GM18520 (cell line): Measurements from ENCODE around the gene CSTPP1.
"Not testable (repeated sequence)": the region's sequence is repeated elsewhere in the genome, so short reads cannot be mapped to it uniquely, and the experiment has no call there.

Source experiments
- ATAC-seq: cut with Tn5 transposase; IDR thresholded peaks from one replicate; pipeline ENCODE4 v1.9.1; 2021; ENCODE audit not compliant: unreplicated experiment

Gene CSTPP1

DNA sequence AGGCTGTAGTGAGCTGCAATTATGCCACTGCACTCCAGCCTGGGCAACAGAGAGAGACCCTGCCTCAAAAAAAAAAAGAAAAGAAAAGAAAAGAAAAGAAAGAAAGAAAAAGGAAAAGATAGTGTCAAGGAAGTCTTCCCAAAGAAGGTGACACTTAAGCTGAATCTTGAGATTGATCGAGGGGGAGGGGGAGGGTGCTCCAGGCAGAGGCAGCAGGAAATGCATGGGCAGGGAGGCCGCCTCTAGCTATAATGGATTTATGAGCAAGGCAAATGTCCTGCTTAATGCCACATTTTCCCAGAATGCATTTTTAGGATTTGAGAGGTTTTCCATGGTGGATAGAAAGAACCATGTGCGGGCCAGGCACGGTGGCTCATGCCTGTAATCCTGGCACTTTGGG, 264.5 kb downstream of the CSTPP1 start:
- no peak for ATAC-seq

DNA sequence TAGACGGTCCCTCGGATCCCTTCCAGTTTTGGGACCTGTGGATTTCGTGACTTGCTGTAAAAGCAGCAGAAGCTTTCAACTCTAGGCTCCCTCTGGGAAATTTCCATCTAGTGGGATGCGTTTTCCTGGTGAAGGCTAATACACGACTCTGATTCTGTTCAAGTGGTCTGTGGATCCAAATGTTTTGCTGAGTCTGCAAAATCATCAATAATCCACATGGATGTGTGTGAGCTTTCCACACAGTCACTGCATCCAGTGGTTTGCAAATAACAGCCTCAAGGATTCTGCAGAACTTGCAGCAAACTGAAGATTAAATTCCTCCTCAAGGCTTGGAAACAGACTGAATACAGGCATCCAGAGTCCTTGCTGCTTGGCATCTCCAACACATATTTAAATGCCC, 266.0 kb downstream of the CSTPP1 start:
- no peak for ATAC-seq

DNA sequence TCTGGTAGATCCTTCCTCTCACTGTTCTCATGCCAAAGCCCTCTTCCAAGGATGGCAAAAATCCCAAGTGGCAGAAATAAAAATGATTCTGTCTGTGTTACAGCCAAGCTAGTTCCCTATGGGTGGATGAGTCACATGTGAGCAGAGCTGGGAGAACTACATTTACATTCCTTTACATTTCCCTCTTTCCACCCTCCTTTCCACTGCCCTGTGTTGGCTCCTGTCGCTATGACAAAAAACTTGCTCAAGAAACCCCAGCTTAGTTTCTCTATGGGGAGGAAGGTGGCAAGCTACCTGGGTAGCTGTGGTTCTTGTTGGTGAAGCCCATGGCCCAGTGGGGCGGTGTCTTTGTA, 268.1 kb downstream of the CSTPP1 start:
- no peak for ATAC-seq

DNA sequence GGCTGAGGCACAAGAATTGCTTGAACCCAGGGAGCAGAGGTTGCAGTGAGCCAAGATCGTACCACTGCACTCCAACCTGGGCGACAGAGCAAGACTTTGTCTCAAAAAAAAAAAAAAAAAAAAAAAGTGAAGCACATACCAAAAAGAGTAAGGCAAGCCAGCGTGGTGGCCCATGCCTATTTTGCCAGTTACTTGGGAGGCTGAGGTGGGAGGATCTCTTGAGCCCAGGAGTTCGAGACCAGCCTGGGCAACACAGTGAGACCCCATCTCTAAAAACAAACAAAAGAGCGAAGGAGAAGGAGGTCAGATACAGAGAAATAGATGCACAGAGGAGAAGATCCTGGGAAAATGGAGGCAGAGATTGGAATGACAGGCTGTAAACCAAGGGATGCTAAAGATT, 270.0 kb downstream of the CSTPP1 start:
- not testable (repeated sequence) for ATAC-seq

DNA sequence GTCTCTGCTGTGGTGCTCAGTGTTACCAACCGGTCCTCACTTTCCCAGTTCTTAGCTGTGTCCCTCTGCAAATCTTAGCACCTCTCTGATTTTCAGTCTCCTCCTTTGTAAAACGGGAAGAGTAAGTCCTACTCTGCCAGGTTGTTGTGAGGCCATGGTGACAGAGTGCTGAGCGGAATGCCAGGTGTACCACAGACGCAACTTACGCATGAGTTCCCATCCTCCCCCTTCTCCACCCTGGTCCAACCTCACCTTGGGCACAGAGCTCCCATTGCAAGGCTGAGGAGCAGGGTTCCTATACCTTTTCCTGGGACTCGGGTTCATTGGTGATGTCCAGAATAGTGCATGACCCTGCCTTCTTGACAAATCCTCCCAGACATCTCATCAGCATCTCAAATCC, 270.9 kb downstream of the CSTPP1 start:
- no peak for ATAC-seq

DNA sequence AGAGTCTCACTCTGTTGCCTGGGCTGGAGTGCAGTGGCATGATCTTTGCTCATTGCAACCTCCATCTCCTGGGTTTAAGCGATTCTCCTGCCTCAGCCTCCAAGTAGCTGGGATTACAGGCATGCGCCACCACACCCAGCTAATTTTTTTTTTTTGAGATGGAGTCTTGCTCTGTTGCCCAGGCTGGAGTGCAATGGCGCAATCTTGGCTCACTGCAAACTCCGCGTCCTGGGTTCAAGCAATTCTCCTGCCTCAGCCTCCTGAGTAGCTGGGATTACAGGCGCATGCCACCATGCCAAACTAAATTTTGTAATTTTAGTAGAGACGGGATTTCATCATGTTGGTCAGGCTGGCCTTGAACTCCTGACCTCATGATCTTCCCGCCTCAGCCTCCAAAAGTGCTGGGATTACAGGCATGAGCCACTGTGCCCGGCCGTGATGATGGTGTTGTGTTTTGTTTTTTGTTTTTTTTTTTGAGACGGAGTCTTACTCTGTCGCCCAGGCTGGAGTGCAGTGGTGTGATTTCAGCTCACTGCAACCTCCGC, 271.5 kb downstream of the CSTPP1 start:
- not testable (repeated sequence) for ATAC-seq

DNA sequence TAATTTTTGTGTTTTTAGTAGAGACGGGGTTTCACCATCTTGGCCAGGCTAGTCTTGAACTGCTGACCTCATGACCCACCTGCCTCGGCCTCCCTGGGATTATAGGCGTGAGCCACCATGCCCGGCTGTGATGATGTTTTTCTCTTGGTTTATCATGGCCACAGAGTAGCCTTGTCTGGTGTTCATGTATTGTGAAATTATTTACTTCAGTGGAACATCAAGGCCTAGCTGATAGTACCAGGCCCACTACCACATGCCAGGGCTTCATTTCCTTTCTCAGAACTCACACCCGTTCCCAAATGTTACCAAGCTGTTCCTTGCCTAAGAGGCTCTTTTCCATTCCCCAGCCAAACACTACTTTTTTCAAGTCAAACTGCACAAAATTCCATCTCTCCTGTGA, 272.1 kb downstream of the CSTPP1 start:
- ATAC-seq: no peak
